B cell (primary cell): ENCODE data around the gene TMEM17.

ENCODE experiments used
- EZH2 ChIP-seq: IDR thresholded peaks from 2 replicates; pipeline ENCODE4 v1.6.1; 2012; ENCODE audit warnings: borderline replicate concordance, low read depth, mild to moderate bottlenecking, moderate library complexity, low read length; ENCODE audit not compliant: insufficient read depth, poor library complexity, severe bottlenecking
- TF ChIP-seq, protein P1 (sequence below): fragments of 200-600 bp; IDR thresholded peaks from one replicate; pipeline ENCODE4 v1.8.0; 2022; ENCODE audit warnings: antibody characterized with exemption, mild to moderate bottlenecking

DNA sequence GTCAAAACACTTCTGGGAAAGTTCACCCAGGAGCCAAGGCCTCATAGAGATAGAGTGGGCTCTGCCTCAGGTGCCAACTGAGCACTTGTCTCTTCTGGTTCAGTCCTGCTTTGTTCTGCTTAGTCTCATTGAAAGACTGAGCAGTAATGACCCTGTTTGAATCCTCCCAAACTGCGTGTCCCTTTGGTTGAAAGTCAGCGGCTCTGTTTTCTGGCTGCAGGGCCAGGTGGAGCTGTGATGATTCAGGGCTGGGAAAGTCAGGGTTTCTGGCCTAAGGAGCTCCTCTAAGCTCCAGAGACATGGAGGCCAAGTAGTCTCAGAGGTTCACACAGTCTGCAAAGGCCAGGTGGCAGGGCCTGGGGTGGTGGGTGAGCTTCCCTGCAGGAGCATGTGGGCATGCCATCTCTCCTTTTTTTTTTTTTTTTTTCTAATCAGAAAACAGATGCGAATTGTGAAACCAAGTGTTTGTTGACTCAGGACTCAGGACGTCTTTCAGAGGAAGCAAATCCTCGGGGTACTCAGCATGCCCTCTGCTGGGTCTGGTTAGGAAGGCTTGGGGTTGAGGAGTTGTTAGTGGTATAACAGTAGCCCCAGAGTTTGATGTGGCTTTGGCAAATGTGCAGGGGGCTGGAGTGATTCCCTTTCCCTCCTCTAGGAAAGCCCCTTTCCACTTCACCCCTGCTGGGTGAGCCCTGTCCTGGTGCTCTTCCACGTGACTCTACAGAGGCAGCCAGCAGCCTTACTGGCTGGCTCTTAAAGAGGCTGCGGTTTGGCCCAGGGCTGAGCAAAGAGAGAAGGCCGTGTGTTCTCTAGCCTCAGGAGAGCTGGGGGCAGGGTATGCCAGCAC, 38.3 kb downstream of the TMEM17 start:
- TF ChIP-seq, protein P1, sequence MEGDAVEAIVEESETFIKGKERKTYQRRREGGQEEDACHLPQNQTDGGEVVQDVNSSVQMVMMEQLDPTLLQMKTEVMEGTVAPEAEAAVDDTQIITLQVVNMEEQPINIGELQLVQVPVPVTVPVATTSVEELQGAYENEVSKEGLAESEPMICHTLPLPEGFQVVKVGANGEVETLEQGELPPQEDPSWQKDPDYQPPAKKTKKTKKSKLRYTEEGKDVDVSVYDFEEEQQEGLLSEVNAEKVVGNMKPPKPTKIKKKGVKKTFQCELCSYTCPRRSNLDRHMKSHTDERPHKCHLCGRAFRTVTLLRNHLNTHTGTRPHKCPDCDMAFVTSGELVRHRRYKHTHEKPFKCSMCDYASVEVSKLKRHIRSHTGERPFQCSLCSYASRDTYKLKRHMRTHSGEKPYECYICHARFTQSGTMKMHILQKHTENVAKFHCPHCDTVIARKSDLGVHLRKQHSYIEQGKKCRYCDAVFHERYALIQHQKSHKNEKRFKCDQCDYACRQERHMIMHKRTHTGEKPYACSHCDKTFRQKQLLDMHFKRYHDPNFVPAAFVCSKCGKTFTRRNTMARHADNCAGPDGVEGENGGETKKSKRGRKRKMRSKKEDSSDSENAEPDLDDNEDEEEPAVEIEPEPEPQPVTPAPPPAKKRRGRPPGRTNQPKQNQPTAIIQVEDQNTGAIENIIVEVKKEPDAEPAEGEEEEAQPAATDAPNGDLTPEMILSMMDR: no peak
- TF ChIP-seq EZH2: no peak
